ENCODE measurements around the gene GMIP.

GMIP gene

DNA sequence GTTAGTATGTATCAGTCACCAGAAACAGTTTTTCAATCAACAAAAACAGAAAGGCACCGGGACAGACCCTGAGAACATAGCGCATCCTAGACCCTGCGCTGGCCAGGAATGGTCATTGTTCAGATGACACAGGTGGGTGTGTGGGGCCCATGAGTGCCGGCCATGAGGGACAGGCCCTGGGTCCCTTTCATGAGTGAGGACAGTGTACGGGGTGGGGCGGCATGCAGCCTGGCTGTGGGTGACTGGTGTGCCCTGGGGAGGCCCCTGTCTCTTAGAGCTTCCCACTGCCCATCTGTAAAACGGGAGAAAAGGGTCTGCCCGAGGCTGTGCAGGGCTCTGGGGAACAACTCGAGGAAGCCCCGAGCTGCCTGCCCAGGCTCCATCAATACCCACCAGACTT, 50.8 kb downstream of the GMIP start:
- DNase-seq (no peak), ATAC-seq (ENCODE audit: insufficient read depth, low read depth) (no peak)
- Histone ChIP-seq H3K79me2 (ENCODE audit: insufficient read depth, low read length) (no peaks in the 10 kb centered on the region), H3K9ac (ENCODE audit: low read depth, low read length) (no peak overlapping the region), H3K4me3 (ENCODE audit: low read depth in 1 of 2, low read length in 2 of 2) (no peak overlapping the region), H3K27me3 (ENCODE audit: insufficient read depth, low read length, poor library complexity) (no peaks in the 10 kb centered on the region), H3K27ac (ENCODE audit: low read length) (no peak overlapping the region), H4K20me1 (ENCODE audit: insufficient read depth, low read length) (no peaks in the 10 kb centered on the region), H3K4me2 (ENCODE audit: insufficient read depth, low read length) (no peak overlapping the region), H3K4me1 (ENCODE audit: insufficient read depth, low read length) (no peaks in the 10 kb centered on the region), H2AFZ (ENCODE audit: low read depth, low read length) (no peak overlapping the region), H3K36me3 (ENCODE audit: insufficient read depth, low read length) (peaks cover 18% of the 10 kb centered on the region), H3K9me3 (ENCODE audit: insufficient read depth, low read length, severe bottlenecking) (no peaks in the 10 kb centered on the region)
- TF ChIP-seq, protein P1, sequence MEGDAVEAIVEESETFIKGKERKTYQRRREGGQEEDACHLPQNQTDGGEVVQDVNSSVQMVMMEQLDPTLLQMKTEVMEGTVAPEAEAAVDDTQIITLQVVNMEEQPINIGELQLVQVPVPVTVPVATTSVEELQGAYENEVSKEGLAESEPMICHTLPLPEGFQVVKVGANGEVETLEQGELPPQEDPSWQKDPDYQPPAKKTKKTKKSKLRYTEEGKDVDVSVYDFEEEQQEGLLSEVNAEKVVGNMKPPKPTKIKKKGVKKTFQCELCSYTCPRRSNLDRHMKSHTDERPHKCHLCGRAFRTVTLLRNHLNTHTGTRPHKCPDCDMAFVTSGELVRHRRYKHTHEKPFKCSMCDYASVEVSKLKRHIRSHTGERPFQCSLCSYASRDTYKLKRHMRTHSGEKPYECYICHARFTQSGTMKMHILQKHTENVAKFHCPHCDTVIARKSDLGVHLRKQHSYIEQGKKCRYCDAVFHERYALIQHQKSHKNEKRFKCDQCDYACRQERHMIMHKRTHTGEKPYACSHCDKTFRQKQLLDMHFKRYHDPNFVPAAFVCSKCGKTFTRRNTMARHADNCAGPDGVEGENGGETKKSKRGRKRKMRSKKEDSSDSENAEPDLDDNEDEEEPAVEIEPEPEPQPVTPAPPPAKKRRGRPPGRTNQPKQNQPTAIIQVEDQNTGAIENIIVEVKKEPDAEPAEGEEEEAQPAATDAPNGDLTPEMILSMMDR (IDR thresholded peaks at IDR 0.05; ENCODE audit: borderline replicate concordance, extremely low read depth, low read length, poor library complexity, severe bottlenecking): no peak
- no peak for TF ChIP-seq EZH2 (IDR thresholded peaks at IDR 0.05; ENCODE audit: borderline replicate concordance, low read depth, low read length, severe bottlenecking)

DNA sequence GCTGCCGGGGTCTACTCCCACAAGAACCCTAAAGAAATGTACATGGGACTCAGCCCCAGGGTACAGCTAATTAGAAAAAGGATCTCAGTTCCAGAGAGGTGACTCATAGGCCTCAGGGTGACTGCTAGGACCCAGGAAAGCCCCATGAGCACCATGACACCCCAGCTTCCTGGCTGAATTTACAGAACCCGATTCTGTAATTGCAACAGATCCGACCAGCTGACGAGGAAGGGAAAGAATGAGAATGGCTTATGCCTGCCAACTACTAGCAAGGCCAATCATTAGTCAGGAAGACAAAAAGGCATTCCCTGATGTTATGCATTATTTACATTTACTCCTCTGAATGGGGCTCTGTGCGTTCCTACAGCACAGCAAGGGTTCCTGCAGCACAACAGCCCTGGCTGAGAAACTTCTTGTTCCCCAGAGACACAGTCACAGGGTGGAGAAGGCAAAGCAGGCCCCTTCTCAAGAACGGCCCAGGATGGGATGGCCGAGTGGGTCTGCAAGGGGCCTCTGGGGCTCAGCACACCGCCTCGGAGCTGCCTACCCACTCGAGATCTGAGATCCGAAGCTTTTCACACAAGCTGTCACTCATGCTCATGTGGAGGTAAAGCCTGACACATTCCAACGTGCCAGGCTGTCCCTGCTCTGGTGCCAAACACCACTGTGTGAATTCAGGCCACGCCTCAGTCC, 52.2 kb downstream of the GMIP start:
- Histone ChIP-seq H3K4me3 (ENCODE audit: low read depth in 1 of 2, low read length in 2 of 2) (no peak overlapping the region), H3K9ac (ENCODE audit: low read depth, low read length) (no peak overlapping the region), H3K27ac (ENCODE audit: low read length) (no peak overlapping the region), H3K4me1 (ENCODE audit: insufficient read depth, low read length) (no peaks in the 10 kb centered on the region), H4K20me1 (ENCODE audit: insufficient read depth, low read length) (no peaks in the 10 kb centered on the region), H3K9me3 (ENCODE audit: insufficient read depth, low read length, severe bottlenecking) (no peaks in the 10 kb centered on the region), H2AFZ (ENCODE audit: low read depth, low read length) (no peak overlapping the region), H3K79me2 (ENCODE audit: insufficient read depth, low read length) (no peaks in the 10 kb centered on the region), H3K4me2 (ENCODE audit: insufficient read depth, low read length) (no peak overlapping the region), H3K36me3 (ENCODE audit: insufficient read depth, low read length) (peaks cover 15% of the 10 kb centered on the region), H3K27me3 (ENCODE audit: insufficient read depth, low read length, poor library complexity) (no peaks in the 10 kb centered on the region)
- no peak for TF ChIP-seq EZH2 (IDR thresholded peaks at IDR 0.05; ENCODE audit: borderline replicate concordance, low read depth, low read length, severe bottlenecking)
- TF ChIP-seq, protein P1 (IDR thresholded peaks at IDR 0.05; ENCODE audit: borderline replicate concordance, extremely low read depth, low read length, poor library complexity, severe bottlenecking): no peak
- ATAC-seq (ENCODE audit: insufficient read depth, low read depth) (no peak), DNase-seq (no peak)

GRCh38 chr19:19588546-19588945, 54.9 kb downstream of the GMIP start:
- Histone ChIP-seq H3K9ac (ENCODE audit: low read depth, low read length) (no peak overlapping the region), H3K36me3 (ENCODE audit: insufficient read depth, low read length) (peaks cover 11% of the 10 kb centered on the region; the same call in 1 of the 2 replicates), H3K4me3 (ENCODE audit: low read depth in 1 of 2, low read length in 2 of 2) (no peak overlapping the region), H3K4me1 (ENCODE audit: insufficient read depth, low read length) (no peaks in the 10 kb centered on the region), H3K27ac (ENCODE audit: low read length) (no peak overlapping the region), H3K27me3 (ENCODE audit: insufficient read depth, low read length, poor library complexity) (no peaks in the 10 kb centered on the region), H4K20me1 (ENCODE audit: insufficient read depth, low read length) (no peaks in the 10 kb centered on the region), H3K4me2 (ENCODE audit: insufficient read depth, low read length) (no peak overlapping the region), H2AFZ (ENCODE audit: low read depth, low read length) (no peak overlapping the region), H3K9me3 (ENCODE audit: insufficient read depth, low read length, severe bottlenecking) (no peaks in the 10 kb centered on the region), H3K79me2 (ENCODE audit: insufficient read depth, low read length) (no peaks in the 10 kb centered on the region)
- TF ChIP-seq EZH2 (IDR thresholded peaks at IDR 0.05; ENCODE audit: borderline replicate concordance, low read depth, low read length, severe bottlenecking): no peak
- TF ChIP-seq, protein P1 (IDR thresholded peaks at IDR 0.05; ENCODE audit: borderline replicate concordance, extremely low read depth, low read length, poor library complexity, severe bottlenecking): no peak
- ATAC-seq (ENCODE audit: insufficient read depth, low read depth) (no peak), DNase-seq (no peak)
